Measurements from ENCODE around the gene AP2A1.

- TF ChIP-seq, protein P1, sequence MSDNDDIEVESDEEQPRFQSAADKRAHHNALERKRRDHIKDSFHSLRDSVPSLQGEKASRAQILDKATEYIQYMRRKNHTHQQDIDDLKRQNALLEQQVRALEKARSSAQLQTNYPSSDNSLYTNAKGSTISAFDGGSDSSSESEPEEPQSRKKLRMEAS (IDR thresholded peaks at IDR 0.05) = no peak
- no peak for TF ChIP-seq EGR1 (IDR thresholded peaks at IDR 0.05)
- TF ChIP-seq RAD21 (IDR thresholded peaks at IDR 0.05; ENCODE audit: low read depth) = no peak
- no peak for TF ChIP-seq TCF12 (IDR thresholded peaks at IDR 0.05; ENCODE audit: low read depth)
- TF ChIP-seq EP300 (IDR thresholded peaks at IDR 0.05; ENCODE audit: borderline replicate concordance) = no peak
- TF ChIP-seq REST (IDR thresholded peaks at IDR 0.05; ENCODE audit: low read depth) = no peak
- TF ChIP-seq FOXM1 (IDR thresholded peaks at IDR 0.05; ENCODE audit: borderline replicate concordance, low read depth) = no peak
- TF ChIP-seq YY1 (IDR thresholded peaks at IDR 0.05; ENCODE audit: low read depth) = no peak
- no peak for TF ChIP-seq TAF1 (IDR thresholded peaks at IDR 0.05; ENCODE audit: low read depth)
- TF ChIP-seq CREB1 (IDR thresholded peaks at IDR 0.05; ENCODE audit: low read depth) = no peak
These were observed 39.8 kb downstream of the AP2A1 start for GRCh38 chr19:49806620-49806959.

All from Ishikawa (cell line).